ENCODE results near the gene LRRC26. TPM values are rescaled to one million over a fixed set of nuclear protein-coding genes. Genes with fewer than 3 reads are reported as not detected.

LRRC26 gene
- total RNA-seq, 1 donor from 2014 or later: not detected

- Histone ChIP-seq H3K9me3 (no peaks in the 10 kb centered on the region), H3K4me3 (no peak overlapping the region), H3K27ac (no peak overlapping the region), H3K27me3 (peaks cover 14% of the 10 kb centered on the region), H3K36me3 (no peaks in the 10 kb centered on the region), H3K4me1 (no peaks in the 10 kb centered on the region)
- DNase-seq (ENCODE audit: low spot score in 2 of 2): no peak
- intact Hi-C loops (cut with DNase I): no loop called here
- TF ChIP-seq, protein P1, sequence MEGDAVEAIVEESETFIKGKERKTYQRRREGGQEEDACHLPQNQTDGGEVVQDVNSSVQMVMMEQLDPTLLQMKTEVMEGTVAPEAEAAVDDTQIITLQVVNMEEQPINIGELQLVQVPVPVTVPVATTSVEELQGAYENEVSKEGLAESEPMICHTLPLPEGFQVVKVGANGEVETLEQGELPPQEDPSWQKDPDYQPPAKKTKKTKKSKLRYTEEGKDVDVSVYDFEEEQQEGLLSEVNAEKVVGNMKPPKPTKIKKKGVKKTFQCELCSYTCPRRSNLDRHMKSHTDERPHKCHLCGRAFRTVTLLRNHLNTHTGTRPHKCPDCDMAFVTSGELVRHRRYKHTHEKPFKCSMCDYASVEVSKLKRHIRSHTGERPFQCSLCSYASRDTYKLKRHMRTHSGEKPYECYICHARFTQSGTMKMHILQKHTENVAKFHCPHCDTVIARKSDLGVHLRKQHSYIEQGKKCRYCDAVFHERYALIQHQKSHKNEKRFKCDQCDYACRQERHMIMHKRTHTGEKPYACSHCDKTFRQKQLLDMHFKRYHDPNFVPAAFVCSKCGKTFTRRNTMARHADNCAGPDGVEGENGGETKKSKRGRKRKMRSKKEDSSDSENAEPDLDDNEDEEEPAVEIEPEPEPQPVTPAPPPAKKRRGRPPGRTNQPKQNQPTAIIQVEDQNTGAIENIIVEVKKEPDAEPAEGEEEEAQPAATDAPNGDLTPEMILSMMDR (IDR thresholded peaks at IDR 0.05): no peak
Measured at GRCh38 chr9:137141976-137142936, 27.6 kb downstream of the LRRC26 start.

DNA sequence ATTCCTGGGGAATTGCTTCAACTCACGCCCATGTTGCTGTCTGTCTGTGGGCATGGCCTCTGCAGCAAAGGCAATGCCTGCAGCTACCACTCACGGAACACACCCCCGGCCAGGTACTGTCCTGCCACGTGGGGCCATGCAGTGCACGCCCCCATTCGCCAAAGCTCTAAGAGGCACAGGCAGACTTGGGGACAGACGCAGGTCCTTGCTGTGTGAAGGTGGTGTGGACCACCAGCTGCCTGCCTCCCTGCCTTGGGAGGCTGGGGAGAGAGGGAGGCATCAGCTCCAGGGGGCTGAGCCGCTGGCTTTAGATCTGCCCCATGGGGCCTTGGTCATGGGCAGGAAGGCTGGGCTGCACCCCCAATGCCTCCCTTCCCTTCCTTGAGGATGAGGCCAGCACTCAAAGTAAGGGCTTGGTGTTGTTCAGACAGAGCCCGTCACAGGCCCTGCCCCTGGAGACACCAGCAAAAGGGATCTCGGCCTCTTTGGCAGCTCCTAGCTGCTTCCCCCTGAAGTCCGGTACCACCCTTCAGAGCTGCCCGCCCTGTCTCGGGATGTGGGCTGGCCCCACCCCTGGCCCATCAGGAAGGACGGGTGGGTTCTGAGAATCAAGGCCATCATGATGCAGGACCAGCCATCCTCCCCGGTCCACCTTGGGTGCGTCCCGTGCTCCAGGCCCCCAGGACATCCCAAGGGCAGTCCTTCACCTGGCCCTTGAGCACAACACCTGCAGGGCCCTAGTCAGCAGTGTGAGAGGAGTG lies 28.6 kb downstream of the LRRC26 start:
- Histone ChIP-seq H3K36me3 (no peaks in the 10 kb centered on the region), H3K4me3 (no peak overlapping the region), H3K4me1 (no peaks in the 10 kb centered on the region), H3K27me3 (peaks cover 17% of the 10 kb centered on the region), H3K27ac (no peak overlapping the region), H3K9me3 (no peaks in the 10 kb centered on the region)
- TF ChIP-seq, protein P1 (IDR thresholded peaks at IDR 0.05): no peak
- intact Hi-C loops (cut with DNase I): no loop called here
- DNase-seq (ENCODE audit: low spot score in 2 of 2): no peak

DNA sequence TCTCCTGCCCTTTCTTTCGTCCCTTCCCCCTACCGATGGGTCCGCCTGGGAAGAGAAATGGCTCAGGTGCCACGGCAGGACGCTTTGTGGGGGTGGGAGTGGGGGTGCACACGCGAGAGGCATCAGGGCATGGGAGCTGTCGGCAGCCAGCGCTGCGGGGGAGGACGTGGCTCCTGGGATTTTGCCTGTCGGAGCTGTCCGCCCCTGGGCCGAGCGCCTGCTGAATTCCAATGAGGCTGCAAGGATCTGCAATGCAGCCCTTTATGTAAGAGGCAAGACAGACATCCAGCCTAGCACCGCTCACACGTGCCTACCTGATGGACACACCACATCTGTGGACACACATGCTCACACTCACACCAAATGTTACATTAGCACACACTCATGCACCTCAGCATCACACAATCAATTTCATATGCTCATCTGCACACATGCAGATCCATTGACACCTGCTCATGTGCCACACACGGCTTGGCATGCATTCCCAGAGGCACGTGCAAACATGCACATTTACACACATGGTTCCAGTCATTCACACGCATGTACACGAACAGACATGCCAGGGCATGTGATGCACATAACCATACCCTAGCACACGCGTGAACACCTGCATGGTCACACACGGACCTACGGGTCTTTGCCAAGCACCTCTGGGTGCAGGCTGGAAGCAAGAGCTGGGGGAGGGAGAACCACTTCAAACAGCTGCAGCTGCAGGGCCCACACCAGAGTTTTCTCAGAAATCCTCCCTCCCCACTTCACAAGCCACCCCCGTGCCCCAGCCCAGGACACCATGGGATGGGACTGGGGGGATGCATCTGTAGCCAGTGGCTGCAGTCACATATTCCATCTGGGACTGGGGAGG lies 29.5 kb downstream of the LRRC26 start:
- DNase-seq (ENCODE audit: low spot score in 2 of 2): no peak
- TF ChIP-seq, protein P1 (IDR thresholded peaks at IDR 0.05): no peak
- Histone ChIP-seq H3K27ac (no peak overlapping the region), H3K4me1 (no peaks in the 10 kb centered on the region), H3K27me3 (peaks cover 17% of the 10 kb centered on the region), H3K4me3 (no peak overlapping the region), H3K36me3 (no peaks in the 10 kb centered on the region), H3K9me3 (no peaks in the 10 kb centered on the region)
- intact Hi-C loops (cut with DNase I): no loop called here

DNA sequence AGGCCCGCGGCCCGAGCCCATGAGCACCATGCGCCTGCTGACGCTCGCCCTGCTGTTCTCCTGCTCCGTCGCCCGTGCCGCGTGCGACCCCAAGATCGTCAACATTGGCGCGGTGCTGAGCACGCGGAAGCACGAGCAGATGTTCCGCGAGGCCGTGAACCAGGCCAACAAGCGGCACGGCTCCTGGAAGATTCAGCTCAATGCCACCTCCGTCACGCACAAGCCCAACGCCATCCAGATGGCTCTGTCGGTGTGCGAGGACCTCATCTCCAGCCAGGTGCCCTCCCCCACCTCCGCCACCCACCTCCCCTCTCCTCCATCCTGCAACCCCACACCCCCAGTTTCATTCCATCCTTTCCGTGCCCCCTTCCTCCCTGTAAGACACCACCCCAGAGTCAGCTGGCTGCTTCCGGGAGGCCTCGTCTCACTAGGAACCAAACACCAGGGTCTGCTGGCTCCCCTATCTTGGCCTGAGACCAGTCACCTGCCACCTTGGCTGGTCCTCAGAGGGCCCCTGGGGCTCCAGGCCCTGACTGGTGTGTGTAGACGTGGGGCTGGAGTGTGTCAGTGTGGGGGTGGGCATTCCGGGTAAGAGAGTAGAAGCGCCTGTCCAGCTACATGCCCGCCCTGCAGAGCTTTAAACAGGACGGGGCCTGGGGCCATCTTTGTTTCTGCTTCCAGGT lies 30.2 kb downstream of the LRRC26 start:
- Histone ChIP-seq H3K4me3 (no peak overlapping the region), H3K4me1 (no peaks in the 10 kb centered on the region), H3K9me3 (no peaks in the 10 kb centered on the region), H3K36me3 (no peaks in the 10 kb centered on the region), H3K27me3 (peaks cover 17% of the 10 kb centered on the region), H3K27ac (no peak overlapping the region)
- intact Hi-C loops (cut with DNase I): no loop called here
- no peak for DNase-seq (ENCODE audit: low spot score in 2 of 2)
- TF ChIP-seq, protein P1 (IDR thresholded peaks at IDR 0.05): no peak
